Adrenal gland (tissue), 12 donors: ENCODE results near the gene ZBTB4. TPM values are rescaled to one million over a fixed set of nuclear protein-coding genes. Genes with fewer than 3 reads are reported as not detected.
"Not testable (repeated sequence)": the region's sequence is repeated elsewhere in the genome, so short reads cannot be mapped to it uniquely, and the experiment has no call there.

Experiments
- DNase-seq, 7 donors: peaks; one replicate each; pipeline ENCODE4 v3.0.0-alpha.2; 2019 to 2020
- H3K27ac ChIP-seq, 5 donors: fragments of 200-600 bp; sonication (generic) in 4 of 5; 1 replicate in 3 of 5; 2 replicates in 2 of 5; pipeline versions ENCODE4 v1.5.1 to v1.8.0; 2016 to 2020; ENCODE audit warnings: mild to moderate bottlenecking in 1 of 5
- H3K27me3 ChIP-seq: fragments of 200-600 bp; 2 replicates; pipeline ENCODE4 v1.8.0; 2021
- H3K36me3 ChIP-seq, 2 donors: fragments of 200-600 bp; replicated peaks in 1 of 2; 1 replicate in 1 of 2; 2 replicates in 1 of 2; pipeline versions ENCODE4 v1.5.1 to v1.8.0; 2018 to 2022
- H3K4me1 ChIP-seq, 2 donors: fragments of 200-600 bp; replicated peaks in 1 of 2; 1 replicate in 1 of 2; 2 replicates in 1 of 2; pipeline versions ENCODE4 v1.5.1 to v1.8.0; 2018 to 2021
- H3K4me3 ChIP-seq, 4 donors: fragments of 200-600 bp; sonication (generic) in 3 of 4; one replicate each; pipeline ENCODE4 v1.5.1; 2016 to 2018
- H3K9me3 ChIP-seq, 3 donors: fragments of 200-600 bp; sonication (generic) in 1 of 3; replicated peaks in 1 of 3; 1 replicate in 2 of 3; 2 replicates in 1 of 3; pipeline versions ENCODE4 v1.5.1 to v1.8.0; 2016 to 2021
- POLR2A ChIP-seq, 2 donors: fragments of 450-650 bp; IDR thresholded peaks; one replicate each; pipeline ENCODE4 v1.6.1; 2017; ENCODE audit warnings: antibody characterized with exemption in 2 of 2, mild to moderate bottlenecking in 2 of 2, moderate library complexity in 1 of 2
- WGBS, 4 donors: extraction: QIAGEN DNeasy Blood & Tissue Kit in 2 of 4; methylation state at CpG; one replicate each; pipeline versions ENCODE4 v1.1.5 to v1.1.7; 2013 to 2017; 5-methylcytosine and 5-hydroxymethylcytosine counted together
- intact Hi-C, 2 donors: fragments of 100-400 bp; cut with DNase I; formaldehyde crosslinking; loops; one replicate each; pipeline versions ENCODE4 v1.14.1 to v1.15.0; 2022 to 2023
- polyA plus RNA-seq, 3 donors: library from polyadenylated mRNA; stranded (reverse); fragments of 200-250 nt in 2 of 3; fragments of 350-450 nt in 1 of 3; fragmentation: Illumina TruSeq in 1 of 3; extraction: RNeasy Lipid Tissue Mini Kit (QIAGEN cat#74804) in 1 of 3; gene quantifications; one replicate each; pipeline ENCODE4 v1.2.3, GENCODE V29; 2013 to 2014
- total RNA-seq, 9 donors: library from RNA; depleted of rRNA in 4 of 9; stranded (reverse); fragments of >200 nt in 4 of 9; fragments of 120-200 nt in 1 of 9; fragmentation: NEBNext Ultra II Directional in 1 of 9; extraction: Animal tissue kit (Norgen Biotek cat#: 25700) in 1 of 9; gene quantifications; one replicate each; pipeline versions ENCODE4 v1.1.0 to v1.2.4, GENCODE V29; 2013 to 2023
- TF ChIP-seq, protein P1 (sequence below), 6 experiments: fragments of 450-650 bp in 4 of 6; fragments of 200-600 bp in 2 of 6; sonication (generic) in 1 of 6; IDR thresholded peaks; 1 replicate in 5 of 6; 2 replicates in 1 of 6; pipeline versions ENCODE4 v1.5.1 to v1.8.0; 2016 to 2021; ENCODE audit warnings: antibody characterized with exemption in 6 of 6, mild to moderate bottlenecking in 2 of 6, moderate library complexity in 1 of 6
- donor health status: healthy with polysubstance abuse.
- donor health status: Bipolar disorder and iron deficiency.
- donor health status: DM: yes; HTN: yes; CAD: no.
- donor health status: DM: no; HTN: no; CAD: no.
- donor health status: DM: no; HTN: no; CAD: no.
- donor health status: DM: yes; HTN: yes; CAD: no.

ZBTB4 gene
- total and polyA plus RNA-seq, 12 donors: 16.6 to 111 (median 66.5) TPM

DNA sequence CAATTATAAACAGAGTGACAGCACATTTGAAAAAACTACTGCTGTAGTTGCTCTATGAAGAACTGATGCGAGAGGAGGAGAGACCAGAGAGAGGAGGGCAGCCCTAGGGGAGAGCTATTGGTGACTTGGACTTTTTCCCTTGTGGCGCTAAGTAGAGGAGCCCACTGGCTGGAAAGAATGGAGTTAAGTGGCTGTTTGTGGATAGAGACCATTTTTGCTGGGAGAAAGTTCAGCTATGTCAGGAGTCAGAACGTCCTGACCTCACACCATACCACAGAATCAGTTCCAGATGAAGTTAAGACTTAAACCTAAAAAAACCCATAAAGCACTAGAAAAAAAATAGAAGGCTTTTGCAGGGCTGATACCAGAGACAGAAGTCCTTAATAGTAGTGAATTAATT, 6.8 kb upstream of the ZBTB4 start:
- TF ChIP-seq POLR2A (IDR thresholded peaks at IDR 0.05): no peak
- TF ChIP-seq, protein P1, sequence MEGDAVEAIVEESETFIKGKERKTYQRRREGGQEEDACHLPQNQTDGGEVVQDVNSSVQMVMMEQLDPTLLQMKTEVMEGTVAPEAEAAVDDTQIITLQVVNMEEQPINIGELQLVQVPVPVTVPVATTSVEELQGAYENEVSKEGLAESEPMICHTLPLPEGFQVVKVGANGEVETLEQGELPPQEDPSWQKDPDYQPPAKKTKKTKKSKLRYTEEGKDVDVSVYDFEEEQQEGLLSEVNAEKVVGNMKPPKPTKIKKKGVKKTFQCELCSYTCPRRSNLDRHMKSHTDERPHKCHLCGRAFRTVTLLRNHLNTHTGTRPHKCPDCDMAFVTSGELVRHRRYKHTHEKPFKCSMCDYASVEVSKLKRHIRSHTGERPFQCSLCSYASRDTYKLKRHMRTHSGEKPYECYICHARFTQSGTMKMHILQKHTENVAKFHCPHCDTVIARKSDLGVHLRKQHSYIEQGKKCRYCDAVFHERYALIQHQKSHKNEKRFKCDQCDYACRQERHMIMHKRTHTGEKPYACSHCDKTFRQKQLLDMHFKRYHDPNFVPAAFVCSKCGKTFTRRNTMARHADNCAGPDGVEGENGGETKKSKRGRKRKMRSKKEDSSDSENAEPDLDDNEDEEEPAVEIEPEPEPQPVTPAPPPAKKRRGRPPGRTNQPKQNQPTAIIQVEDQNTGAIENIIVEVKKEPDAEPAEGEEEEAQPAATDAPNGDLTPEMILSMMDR (IDR thresholded peaks at IDR 0.05): no peak
- no peak for DNase-seq
- intact Hi-C loops: no loop called here
- Histone ChIP-seq H3K36me3 (no peaks in the 10 kb centered on the region), H3K9me3 (no peaks in the 10 kb centered on the region), H3K27me3 (no peaks in the 10 kb centered on the region), H3K27ac (peak overlapping the region in 1 of 5 donors; percentile 100), H3K4me3 (peak overlapping the region in 2 of 4 donors; percentile 19 to 65), H3K4me1 (peaks cover 33 to 43% of the 10 kb centered on the region in 2 donors)
- WGBS, 4 donors: 37 to 47% (median 45%) methylated on average over 3 of the region's 3 CpGs

DNA sequence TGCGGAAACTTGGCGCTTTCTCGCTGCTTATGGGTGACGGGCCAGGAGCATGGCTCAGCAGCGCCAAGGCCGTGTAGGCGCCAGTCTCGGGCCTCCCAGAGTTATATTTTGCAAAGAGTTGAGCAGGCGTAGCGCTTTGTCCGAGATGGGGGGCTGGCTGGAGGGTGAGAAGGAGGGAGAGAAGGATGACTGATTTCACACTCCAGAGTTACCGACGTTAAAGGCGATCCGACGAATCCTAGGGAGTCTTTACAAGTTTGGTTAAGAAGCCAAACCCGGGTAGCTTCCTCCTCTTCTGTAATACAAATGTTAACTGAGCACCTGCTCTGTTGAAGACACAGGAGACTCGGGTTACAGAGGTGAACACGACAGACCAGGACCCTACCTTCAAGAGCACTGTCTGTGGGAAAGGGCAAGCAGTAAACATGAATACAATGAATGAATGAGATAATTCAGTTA, 5.5 kb upstream of the ZBTB4 start:
- Histone ChIP-seq H3K4me1 (peaks cover 36 to 46% of the 10 kb centered on the region in 2 donors), H3K27me3 (no peaks in the 10 kb centered on the region), H3K4me3 (peak overlapping the region in 2 of 4 donors; percentile 36 to 65), H3K36me3 (no peaks in the 10 kb centered on the region), H3K27ac (peak overlapping the region in 4 of 5 donors; percentile 64 to 100 (median 98)), H3K9me3 (no peaks in the 10 kb centered on the region)
- intact Hi-C loops: no loop called here
- 0 to 1% (median 0%) methylated on average over 11 to 19 of the region's 19 CpGs for WGBS, 4 donors
- no peak for DNase-seq
- TF ChIP-seq POLR2A (IDR thresholded peaks at IDR 0.05): no peak
- TF ChIP-seq, protein P1 (IDR thresholded peaks at IDR 0.05): peak in 1 of 6 experiments; percentile 15

DNA sequence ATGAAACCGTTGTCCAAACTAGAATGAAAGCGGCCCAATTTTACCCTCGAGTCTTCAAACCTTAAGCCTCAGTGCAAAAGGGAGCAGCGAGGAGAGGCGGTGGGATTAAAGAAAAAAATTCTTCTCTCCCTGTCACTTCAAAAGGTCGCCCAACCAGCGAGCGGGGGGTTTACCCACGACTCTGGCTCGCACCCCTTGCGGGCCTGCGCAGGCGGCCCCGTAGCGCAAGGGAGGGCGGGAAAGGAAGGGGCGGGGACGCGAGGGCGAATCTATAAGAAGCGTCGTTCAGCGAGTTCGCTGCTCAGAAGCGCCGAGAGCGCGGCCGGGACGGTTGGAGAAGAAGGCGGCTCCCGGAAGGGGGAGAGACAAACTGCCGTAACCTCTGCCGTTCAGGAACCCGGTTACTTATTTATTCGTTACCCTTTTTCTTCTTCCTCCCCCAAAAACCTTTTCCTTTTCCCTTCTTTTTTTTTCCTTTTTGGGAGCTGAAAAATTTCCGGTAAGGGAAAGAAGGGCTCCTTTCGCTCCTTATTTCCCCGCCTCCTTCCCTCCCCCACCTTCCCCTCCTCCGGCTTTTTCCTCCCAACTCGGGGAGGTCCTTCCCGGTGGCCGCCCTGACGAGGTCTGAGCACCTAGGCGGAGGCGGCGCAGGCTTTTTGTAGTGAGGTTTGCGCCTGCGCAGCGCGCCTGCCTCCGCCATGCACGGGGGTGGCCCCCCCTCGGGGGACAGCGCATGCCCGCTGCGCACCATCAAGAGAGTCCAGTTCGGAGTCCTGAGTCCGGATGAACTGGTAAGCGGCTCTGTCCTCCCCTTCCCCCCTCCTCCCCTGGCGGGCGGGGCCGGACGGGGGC, 4.9 kb upstream of the ZBTB4 start, which contains the start of gene POLR2A:
POLR2A (plus strand) TSS at position 300 of the 852 bp plus-strand sequence.
- TF ChIP-seq, protein P1 (IDR thresholded peaks at IDR 0.05): peak in 1 of 6 experiments; percentile 1
- peak; percentile 100 for TF ChIP-seq POLR2A (IDR thresholded peaks at IDR 0.05)
- intact Hi-C loops: no loop called here
- peak within 1 kb of the TSS; percentile 95 to 100 (median 99) for H3K27ac ChIP-seq
- peak; percentile 98 to 99 (median 99) for DNase-seq
- no peaks in the 10 kb centered on the region for H3K9me3 ChIP-seq
- 0 to 1% (median 0%) methylated on average over 39 to 64 of the region's 64 CpGs for WGBS, 4 donors
- no peaks in the 10 kb centered on the region for H3K36me3 ChIP-seq
- peak within 1 kb of the TSS in 3 of 4 donors; percentile 44 to 68 (median 65) for H3K4me3 ChIP-seq
- H3K27me3 ChIP-seq: no peaks in the 10 kb centered on the region
- peaks cover 37 to 43% of the 10 kb centered on the region in 2 donors for H3K4me1 ChIP-seq

DNA sequence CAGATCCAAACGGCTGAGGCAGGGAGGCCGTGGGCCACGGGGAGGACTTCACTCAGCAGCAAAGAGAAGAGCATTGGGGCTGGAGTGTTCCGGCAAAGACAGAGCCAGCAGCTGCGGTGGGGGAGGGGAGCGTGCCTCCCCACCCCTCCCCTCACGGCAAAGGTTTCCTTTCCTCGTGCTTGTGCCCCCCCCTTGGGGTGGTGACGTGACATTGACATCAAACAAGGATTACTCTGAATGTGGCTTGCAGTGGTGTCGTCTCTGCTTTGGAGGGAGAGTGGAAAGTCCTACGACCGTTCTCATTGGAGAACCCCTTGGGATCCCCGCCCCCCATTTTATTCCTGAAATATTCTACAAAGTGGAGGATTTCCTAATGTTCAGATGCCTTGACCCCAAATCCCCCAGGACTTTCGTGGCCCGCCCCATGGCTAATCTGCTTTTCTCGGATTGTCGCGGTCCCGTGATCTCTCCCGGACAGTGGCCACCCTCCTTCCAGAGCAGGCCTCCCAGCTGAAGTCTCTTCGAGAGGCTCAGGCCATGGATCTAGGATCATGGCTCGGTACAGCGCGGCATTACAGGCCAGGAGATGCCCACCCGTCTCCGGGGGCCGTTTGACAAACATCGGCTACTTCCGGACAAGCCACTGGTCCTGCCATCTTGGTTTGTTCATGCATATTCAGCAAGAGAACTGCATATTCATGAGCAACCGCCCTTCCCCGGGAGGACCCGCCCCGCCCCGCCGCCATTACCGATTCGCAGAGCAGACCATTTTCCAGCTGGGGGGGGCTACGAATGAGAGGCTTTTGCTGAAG, 4.0 kb upstream of the ZBTB4 start:
- H3K36me3 ChIP-seq: no peaks in the 10 kb centered on the region
- peak; percentile 94 to 99 (median 97) for DNase-seq
- H3K4me3 ChIP-seq: peak overlapping the region in 3 of 4 donors; percentile 44 to 68 (median 65)
- no peaks in the 10 kb centered on the region for H3K27me3 ChIP-seq
- TF ChIP-seq, protein P1 (IDR thresholded peaks at IDR 0.05): no peak
- TF ChIP-seq POLR2A (IDR thresholded peaks at IDR 0.05): peak in 1 of 2 donors; percentile 50
- intact Hi-C loops: no loop called here
- peaks cover 35 to 36% of the 10 kb centered on the region in 2 donors for H3K4me1 ChIP-seq
- WGBS, 4 donors: 0 to 1% (median 1%) methylated on average over 30 to 38 of the region's 38 CpGs
- peak overlapping the region; percentile 95 to 100 (median 99) for H3K27ac ChIP-seq
- H3K9me3 ChIP-seq: no peaks in the 10 kb centered on the region

DNA sequence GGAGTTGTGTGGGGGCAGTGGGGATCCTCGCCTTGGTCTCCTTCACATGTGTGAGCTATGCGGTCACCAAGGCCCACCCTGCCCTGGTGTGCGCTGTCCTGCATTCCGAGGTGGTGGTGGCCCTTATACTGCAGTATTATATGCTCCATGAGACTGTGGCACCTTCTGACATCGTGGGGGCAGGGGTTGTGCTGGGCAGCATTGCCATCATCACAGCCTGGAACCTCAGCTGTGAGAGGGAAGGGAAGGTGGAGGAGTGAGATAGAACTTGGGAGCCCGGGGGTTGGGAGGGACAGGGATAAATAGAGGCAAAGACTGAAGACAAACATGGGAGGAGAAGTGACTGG, 3.3 kb upstream of the ZBTB4 start:
- H3K36me3 ChIP-seq, intact Hi-C loops, DNase-seq, H3K27me3 ChIP-seq, H3K9me3 ChIP-seq: not testable (repeated sequence)
- Histone ChIP-seq H3K4me3 (peak overlapping the region in 1 of 4 donors; percentile 65), H3K4me1 (peaks cover 38 to 41% of the 10 kb centered on the region in 2 donors), H3K27ac (peak overlapping the region; percentile 95 to 100 (median 99))
- 69 to 82% (median 73%) methylated on average over 4 to 6 of the region's 6 CpGs for WGBS, 4 donors
